Retina (tissue), 1 donor: ENCODE data around the gene GNAT2.

Experiments used
- DNase-seq: peaks from one replicate; pipeline ENCODE4 v3.0.0-alpha.2; 2016

The GNAT2 gene

DNA sequence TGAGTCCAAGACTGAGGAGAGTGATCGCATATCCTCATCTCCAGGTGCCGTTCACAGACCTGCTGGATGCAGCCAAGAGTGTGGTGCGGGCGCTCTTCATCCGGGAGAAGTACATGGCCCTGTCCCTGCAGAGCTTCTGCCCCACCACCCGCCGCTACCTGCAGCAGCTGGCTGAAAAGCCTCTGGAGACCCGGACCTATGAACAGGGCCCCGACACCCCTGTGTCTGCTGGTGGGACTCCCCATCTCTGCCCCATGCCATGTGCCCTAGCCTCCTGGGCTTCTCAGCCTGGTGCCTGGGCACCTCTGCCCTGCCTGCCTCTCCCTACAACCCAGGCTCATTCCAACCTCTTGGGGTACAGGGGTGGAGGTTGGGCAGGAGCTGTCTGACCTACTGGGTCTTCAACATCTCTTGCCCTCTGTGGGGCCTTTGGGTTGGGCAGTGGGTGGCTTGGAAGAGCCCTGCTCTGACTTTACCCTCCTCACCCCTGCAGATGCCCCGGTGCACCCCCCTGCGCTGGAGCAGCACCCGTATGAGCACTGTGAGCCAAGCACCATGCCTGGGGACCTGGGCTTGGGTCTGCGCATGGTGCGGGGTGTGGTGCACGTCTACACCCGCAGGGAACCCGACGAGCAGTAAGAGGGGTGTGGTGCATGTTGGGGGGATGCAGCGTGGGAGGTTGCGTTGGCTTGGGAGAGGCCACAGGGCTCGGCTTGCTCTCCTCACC lies 7.4 kb upstream of the GNAT2 start:
- no peak for DNase-seq

DNA sequence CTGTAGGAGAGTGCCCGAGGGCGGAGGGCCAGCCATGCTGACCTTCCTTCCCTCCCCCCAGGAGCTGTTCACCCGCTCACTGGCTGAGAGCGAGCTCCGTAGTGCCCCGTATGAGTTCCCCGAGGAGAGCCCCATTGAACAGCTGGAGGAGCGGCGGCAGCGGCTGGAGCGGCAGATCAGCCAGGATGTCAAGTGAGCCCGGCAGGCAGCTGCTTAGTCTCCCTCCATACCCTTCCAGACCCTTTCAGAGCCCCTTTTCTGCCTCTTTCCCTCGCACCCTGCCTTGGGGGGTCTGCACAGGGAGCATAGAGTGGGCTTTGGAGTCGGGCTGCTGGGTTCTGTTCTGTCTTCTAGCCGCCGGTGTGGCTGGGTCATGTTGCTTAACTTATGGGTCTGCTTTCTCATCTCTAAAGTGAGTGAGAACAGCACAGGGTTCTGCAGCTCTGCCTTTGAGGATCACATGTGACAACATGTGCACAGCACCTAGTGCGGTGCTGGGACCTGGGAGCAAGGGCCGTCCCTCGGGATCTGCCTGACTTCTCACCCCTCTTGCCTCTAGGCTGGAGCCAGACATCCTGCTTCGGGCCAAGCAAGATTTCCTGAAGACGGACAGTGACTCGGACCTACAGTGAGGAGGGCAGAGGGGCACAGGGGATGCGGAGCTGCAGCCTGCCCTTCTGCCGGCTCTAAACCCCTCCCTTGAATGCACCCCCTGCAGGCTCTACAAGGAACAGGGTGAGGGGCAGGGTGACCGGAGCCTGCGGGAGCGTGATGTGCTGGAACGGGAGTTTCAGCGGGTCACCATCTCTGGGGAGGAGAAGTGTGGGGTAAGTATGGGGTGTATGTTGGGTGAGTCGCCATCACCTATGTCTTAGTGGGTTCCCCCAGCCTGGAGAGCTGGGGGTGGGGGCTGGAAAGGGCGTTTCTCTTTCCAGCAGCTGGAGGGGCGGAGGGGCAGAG lies 6.5 kb upstream of the GNAT2 start:
- DNase-seq, result peak; percentile 70

DNA sequence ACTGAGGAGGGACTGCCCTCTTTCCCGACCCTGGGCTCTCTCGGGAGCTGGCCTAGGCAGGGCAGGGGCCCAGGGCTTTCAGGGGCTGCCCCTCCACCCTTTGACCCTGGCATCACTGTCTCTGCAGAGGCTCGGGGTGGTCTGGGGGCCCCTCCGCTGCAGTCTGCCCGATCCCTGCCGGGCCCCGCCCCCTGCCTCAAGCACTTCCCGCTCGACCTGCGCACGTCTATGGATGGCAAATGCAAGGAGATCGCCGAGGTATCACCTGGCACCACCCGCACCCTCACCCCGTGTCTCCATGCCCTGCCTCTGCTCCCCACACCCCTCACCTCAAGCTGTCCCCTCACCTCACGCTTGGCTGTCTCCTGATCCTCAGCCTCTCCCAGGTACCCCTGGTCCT lies 5.8 kb upstream of the GNAT2 start:
- peak; percentile 39 for DNase-seq

DNA sequence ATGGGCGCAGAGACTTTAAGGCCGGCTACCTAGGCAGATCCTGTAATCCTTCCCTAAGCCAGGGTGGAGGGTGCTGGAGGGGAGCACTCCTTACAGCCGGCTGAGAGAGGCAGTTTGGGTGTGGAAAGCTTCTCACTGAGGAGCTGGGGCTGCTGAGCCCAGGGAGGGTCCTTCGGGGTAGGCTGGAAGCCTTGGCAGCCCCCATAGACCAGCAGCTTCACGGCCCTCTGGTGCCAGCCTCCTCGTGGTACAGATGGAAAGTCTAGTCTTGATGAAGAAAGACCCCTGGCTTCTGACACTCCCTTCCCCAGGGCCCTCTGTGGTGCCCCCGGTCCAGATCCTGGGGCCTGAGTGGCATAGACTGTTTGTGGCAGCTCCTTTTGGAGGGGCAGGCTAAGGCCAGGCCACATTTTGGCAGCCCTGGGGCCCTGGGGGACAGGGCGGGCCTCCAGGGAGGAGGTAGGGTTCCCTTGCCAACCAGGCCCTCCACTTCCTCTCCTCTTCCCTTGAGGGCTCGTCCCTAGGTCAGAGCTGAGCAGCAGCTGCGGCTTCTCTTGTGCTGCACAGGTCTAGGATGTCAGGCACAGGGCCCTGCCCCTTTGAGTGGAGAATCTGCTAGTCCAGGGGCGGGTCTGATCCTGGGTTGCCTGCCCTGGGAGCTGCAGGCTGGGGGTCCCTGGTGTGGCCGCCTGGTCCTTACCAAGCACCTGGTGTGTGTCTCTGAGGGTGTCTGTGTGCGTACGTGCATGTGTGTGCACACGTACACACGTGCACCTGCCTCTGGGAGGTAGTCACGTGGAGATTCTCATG lies 5.0 kb upstream of the GNAT2 start:
- DNase-seq, result peak; percentile 66

GRCh38 chr1:109623601-109624161 lies 4.3 kb upstream of the GNAT2 start:
- DNase-seq, result no peak

DNA sequence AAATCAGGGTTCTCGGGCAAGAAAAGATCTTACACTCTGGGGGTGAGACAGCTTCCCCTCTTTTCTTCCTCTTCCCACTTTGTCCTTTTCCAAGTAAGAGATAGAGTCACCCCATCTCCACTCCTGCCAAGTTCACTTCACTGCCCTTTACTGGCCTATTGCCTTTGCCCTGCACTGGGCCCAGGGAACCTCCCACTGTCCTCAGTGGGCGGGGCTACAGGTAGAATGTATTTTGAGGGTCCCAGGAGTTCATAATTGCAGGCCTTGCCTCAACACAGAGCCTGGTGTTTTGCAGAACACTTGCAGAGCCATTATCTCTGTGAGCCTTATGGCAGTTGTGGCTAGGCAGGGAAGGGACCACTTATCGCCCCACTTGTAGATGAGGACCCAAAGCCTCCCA lies 3.5 kb upstream of the GNAT2 start:
- no peak for DNase-seq

DNA sequence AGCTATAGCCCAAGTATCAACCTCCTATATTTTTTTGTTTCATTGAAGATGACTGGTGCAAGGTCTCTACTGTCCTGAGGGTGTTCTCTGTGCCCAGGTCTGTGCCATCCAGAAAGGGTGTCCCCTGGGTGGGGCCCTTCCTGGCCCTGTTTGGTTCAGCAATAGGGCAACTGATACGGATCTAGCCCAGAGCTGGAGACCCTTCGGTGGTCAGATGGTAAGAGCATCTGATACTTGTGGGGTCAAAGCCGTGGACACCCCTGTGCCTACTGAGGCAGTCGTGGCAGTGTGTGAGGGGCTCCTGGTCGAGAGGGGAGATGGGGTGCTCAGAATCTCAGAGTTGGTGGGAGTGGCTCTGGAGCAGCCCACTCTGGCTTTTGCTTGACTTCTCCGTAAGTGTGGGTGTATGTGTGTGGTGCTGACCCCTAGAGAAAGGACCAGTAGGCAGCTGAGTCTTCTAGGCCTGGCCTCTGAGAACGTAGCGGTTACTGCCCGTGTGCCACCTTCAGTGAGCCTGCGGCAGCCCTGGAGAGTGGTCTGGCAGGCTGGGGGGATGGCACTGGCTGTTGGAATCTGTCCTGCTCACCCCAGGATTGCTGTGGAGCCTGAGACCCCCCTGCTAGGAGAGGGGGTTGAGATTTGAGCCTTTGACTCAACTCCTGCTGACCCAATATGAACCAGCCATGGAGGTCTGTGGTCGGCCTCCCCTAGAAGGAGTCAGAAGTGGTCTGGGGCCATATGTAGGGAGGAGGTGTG lies 2.9 kb upstream of the GNAT2 start:
- DNase-seq, result no peak

DNA sequence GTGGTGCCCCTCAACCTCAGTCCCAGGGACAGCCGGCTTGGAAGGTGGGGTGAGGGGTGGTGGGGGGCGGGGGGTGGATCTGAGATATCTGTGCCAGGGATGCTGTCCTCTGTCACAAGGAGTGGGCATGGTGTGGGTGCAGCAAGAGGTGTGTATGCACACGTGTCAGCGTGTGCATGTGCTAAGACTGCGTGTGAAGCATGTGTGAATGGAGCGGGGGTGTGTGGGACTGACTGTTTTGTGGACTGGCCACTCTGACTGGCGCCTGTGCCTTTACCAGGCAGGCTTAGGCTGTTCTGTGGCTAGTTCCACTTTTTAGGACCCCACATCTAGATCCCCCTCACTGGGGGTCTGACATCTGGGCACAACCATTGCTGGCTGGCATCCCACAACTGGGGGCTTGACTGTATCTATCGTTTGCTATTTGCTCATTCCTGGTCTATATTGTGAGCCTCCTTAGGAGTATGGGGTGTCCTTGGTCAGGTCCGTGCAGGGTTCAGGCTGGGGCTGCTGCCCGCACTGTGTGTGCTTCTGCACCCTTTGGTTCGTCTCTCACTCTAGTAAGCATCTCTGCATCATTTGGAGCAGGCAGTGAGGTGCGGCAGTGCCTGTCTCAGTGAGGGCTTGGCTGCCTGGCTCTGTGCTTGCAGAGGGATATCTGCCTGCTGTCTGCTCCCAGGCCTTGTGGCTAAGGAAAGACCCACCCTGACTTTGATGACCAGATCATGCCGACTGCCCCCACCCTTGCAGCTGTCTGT lies 2.1 kb upstream of the GNAT2 start:
- DNase-seq, result no peak

GRCh38 chr1:109620841-109621286 lies 1.4 kb upstream of the GNAT2 start:
- DNase-seq, result peak; percentile 78

DNA sequence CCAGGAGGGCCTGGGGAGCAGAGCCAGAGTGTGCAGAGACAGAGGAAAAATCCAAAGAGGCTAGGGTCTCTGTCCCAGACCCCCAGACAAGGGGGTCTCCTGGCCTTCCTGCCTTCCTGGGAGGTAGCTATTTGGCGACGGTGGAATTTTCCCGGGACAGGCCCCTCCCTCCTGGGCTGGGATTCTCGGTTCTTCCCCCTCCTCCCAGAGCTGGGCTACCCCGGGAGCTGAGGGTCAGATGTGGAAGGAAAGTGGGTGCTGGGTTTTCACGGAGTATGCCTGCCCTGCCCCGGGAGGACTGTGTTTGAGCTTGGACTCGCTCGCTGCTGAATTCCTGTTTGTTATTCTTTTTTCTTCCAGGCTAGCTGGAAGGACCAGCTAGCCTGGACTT lies 980 bp upstream of the GNAT2 start:
- peak; percentile 70 for DNase-seq

- no peak for DNase-seq
Observed at GRCh38 chr1:109618661-109619575, 498 bp downstream of the GNAT2 start.

- no peak for DNase-seq
Observed at GRCh38 chr1:109617291-109617801, 2.1 kb downstream of the GNAT2 start.

- no peak for DNase-seq
Observed at GRCh38 chr1:109616391-109616790, 3.0 kb downstream of the GNAT2 start.

DNA sequence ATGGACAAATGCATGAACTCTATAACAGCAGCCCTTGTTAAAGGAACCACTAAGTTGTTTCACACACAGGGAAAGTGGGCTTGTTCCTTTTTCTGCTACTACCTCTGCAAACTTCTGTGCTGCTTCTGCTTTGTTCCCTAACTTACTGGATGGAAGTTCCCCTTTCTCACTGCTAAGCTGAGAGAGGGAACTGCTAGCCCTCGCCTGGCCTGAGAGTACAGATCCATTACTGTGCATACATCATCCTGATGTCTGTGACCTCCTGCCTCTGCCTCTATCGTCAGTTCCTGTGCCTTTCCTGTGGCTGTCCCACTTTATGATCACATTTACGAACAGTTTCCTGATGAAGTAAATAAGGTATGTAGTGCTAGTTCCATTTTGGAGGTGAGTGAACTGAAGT lies 3.5 kb downstream of the GNAT2 start:
- DNase-seq, result no peak

GRCh38 chr1:109613361-109614147 lies 5.9 kb downstream of the GNAT2 start:
- DNase-seq, result no peak

DNA sequence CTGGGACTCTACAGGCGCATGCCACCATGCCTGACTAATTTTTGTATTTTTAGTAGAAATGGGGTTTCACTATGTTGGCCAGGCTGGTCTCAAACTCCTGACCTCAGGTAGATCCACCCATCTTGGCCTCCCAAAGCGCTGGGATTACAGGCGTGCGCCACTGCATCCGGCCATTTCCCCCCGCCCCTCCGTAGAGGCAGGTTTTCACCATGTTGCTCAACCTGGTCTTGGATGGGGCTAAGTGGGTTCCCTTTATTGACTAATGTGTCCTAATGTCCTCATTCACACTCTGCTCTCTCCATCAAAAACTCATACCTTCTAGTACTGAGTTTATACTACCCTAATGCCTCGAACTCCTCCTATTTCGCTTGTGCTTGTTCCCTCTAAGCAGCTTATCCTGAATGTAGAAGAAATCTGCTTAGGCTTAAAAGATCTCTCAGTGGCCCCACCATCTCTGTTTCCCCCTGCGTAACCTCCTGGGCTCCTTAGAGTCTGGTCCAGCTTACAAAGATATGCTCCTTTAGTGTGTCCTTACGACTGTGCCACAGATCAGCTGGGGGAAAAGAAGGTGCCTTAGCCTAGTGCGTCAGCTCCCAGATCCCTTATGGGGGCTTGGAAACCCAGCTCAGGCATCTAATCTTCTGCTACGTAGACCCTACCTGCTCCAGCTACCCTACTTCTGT lies 8.0 kb downstream of the GNAT2 start:
- no peak for DNase-seq

DNA sequence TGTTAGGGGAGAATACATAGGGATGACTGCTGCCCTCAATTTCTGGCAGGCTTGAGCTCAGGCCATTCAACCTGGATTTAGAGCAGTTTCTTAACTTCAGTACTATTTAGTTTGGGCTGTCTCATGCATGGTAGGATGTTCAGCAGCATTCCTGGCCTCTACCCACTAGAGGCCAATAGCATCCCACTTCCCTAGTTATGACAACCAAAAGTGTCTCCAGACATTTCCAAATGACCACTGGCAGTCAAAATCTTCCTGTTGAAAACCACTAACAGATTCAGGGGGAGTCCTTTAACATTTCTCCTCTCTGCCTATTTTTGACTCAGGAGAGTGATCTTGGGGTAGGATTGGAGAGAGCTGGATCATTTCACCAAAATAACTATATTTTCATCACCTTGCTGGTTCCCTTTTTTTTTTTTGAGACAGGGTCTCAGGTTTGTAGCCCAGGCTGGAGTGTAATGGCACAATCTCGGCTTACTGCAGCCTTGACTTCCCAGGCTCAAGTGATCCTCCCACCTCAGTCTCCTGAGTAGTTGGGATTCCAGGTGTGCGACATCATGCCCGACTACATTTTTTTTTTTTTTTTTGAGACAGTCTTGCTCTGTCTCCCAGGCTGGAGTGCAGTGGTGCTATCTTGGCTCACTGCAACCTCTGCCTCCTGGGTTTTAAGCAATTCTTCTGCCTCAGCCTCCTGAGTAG lies 8.7 kb downstream of the GNAT2 start:
- no peak for DNase-seq

DNA sequence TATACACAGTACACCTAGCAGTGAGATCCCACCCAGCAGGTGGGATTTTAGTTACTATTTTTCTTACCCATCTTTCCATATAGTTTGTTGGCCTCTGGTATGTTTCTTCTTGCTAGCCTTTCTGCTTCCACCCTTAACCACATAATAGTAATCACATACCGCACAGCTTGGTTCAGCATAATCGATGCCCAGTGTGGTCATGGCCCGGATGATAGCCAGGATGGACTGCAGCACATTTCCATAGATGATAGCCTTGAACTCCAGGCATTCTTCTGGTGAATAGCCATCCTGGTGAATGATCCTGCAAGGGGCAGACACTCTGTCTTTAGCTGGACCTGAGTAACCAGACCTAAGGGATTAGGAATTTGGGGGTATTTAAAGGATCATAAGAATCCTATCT lies 9.5 kb downstream of the GNAT2 start:
- DNase-seq, result no peak
